Nephron (organoid): ENCODE results near the gene FAM193A.

Experiments used
- H3K27ac Mint-ChIP-seq, 3 experiments: 2 replicates each; pipeline ENCODE4 v1.8.0; 2020; ENCODE audit warnings: mixed read lengths in 3 of 3, mild to moderate bottlenecking in 2 of 3, moderate library complexity in 1 of 3
- H3K27me3 Mint-ChIP-seq: 2 replicates; pipeline ENCODE4 v1.8.0; 2021; ENCODE audit warnings: low read depth, mild to moderate bottlenecking, moderate library complexity, mixed read lengths
- H3K36me3 Mint-ChIP-seq: 2 replicates; pipeline ENCODE4 v1.8.0; 2020; ENCODE audit warnings: low read depth, mixed read lengths
- H3K4me1 Mint-ChIP-seq: 2 replicates; pipeline ENCODE4 v1.8.0; 2020; ENCODE audit warnings: mixed read lengths
- H3K4me3 Mint-ChIP-seq, 3 experiments: 2 replicates each; pipeline ENCODE4 v1.8.0; 2020; ENCODE audit warnings: mild to moderate bottlenecking in 3 of 3, mixed read lengths in 3 of 3, moderate library complexity in 2 of 3
- H3K9me3 Mint-ChIP-seq: 2 replicates; pipeline ENCODE4 v1.8.0; 2020; ENCODE audit warnings: mixed read lengths
- TF ChIP-seq, protein P1 (sequence below), 3 experiments: fragments of 200-600 bp; sonication (generic); IDR thresholded peaks; one replicate each; pipeline ENCODE4 v1.5.0; 2021; ENCODE audit warnings: antibody characterized with exemption in 3 of 3; ENCODE audit not compliant: unreplicated experiment in 3 of 3

Gene FAM193A

DNA sequence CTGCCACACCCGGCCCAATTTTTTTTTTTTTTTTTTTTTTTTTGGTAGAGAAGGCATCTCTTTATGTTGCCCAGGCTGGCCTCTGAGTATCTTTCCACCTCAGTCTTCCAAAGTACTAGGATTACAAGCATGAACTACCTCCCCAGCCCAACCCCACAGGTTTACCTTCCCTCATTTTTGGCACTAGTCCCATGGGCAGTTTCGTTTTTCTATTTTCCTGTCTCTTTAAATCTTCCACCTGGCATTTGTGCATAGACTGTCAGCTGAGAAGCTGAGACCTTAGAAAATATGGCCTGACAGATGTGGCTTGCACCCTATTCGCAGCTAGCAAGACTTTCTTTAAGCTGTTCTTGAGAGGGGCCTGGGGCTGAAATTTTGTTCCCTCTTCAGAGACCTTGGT lies 191.8 kb downstream of the FAM193A start:
- H3K27me3 Mint-ChIP-seq = no peaks in the 10 kb centered on the region
- TF ChIP-seq, protein P1, sequence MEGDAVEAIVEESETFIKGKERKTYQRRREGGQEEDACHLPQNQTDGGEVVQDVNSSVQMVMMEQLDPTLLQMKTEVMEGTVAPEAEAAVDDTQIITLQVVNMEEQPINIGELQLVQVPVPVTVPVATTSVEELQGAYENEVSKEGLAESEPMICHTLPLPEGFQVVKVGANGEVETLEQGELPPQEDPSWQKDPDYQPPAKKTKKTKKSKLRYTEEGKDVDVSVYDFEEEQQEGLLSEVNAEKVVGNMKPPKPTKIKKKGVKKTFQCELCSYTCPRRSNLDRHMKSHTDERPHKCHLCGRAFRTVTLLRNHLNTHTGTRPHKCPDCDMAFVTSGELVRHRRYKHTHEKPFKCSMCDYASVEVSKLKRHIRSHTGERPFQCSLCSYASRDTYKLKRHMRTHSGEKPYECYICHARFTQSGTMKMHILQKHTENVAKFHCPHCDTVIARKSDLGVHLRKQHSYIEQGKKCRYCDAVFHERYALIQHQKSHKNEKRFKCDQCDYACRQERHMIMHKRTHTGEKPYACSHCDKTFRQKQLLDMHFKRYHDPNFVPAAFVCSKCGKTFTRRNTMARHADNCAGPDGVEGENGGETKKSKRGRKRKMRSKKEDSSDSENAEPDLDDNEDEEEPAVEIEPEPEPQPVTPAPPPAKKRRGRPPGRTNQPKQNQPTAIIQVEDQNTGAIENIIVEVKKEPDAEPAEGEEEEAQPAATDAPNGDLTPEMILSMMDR (IDR thresholded peaks at IDR 0.05; ENCODE audit: unreplicated experiment in 3 of 3) = no peak
- H3K9me3 Mint-ChIP-seq = no peaks in the 10 kb centered on the region
- H3K4me3 Mint-ChIP-seq = no peak overlapping the region
- H3K4me1 Mint-ChIP-seq = no peaks in the 10 kb centered on the region
- H3K36me3 Mint-ChIP-seq = peaks cover 47% of the 10 kb centered on the region
- no peak overlapping the region for H3K27ac Mint-ChIP-seq

DNA sequence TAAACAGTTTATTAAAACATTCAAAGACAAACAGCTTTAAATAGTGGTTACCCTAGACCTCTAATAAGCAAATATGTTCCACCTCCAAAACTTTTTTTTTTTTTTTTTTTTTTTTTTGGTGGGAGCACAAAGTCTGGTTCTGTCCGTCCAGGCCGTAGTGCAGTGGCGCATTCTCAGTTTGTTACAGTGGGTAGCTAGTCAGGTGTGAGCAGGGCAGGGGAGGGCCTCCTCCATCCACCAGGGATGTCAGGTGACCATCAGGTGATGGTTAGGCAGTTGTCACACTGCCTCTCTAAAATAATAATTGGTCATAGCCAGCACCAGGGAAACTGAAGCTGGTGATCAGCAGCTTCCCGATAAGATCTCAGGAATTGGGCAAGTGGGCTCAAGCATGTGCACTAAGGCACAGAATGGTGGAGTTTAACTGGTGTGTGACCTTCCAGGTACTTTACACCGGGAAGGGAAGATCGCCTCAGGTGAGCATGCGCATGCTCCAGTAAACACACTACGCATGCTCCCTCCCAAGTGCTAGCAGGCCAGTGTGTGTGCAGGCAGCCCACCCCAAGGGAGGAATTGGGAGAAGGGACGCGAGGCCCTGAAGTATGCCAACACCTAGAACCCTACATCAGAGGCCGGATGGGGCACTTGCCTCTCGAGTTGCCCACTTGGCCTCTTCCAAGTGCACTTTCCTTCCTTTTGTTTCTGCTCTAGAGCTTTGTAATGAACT lies 192.5 kb downstream of the FAM193A start:
- Mint-ChIP-seq H3K4me3 (no peak overlapping the region), H3K27me3 (no peaks in the 10 kb centered on the region), H3K4me1 (no peaks in the 10 kb centered on the region), H3K9me3 (no peaks in the 10 kb centered on the region), H3K36me3 (peaks cover 51% of the 10 kb centered on the region), H3K27ac (no peak overlapping the region)
- TF ChIP-seq, protein P1 (IDR thresholded peaks at IDR 0.05; ENCODE audit: unreplicated experiment in 3 of 3) = no peak

DNA sequence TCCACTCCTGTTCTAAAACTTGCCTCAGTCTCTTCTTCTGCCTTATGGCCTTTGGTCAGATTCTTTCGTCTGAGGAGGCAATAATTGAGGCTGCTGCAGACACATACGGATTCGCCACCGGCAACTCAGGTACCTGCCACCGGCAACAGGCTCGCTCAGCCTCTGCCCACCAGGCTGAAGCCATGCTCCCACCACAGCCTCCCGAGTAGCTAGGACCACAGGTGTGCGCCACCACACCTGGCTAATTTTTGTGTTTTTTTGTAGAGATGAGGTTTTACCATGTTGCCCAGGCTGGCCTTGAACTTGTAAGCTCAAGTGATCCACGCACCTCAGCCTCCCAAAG lies 193.1 kb downstream of the FAM193A start:
- Mint-ChIP-seq H3K4me3 (no peak overlapping the region), H3K4me1 (no peaks in the 10 kb centered on the region), H3K27me3 (no peaks in the 10 kb centered on the region), H3K27ac (no peak overlapping the region), H3K9me3 (peaks cover 3% of the 10 kb centered on the region), H3K36me3 (peaks cover 51% of the 10 kb centered on the region)
- TF ChIP-seq, protein P1 (IDR thresholded peaks at IDR 0.05; ENCODE audit: unreplicated experiment in 3 of 3) = no peak

DNA sequence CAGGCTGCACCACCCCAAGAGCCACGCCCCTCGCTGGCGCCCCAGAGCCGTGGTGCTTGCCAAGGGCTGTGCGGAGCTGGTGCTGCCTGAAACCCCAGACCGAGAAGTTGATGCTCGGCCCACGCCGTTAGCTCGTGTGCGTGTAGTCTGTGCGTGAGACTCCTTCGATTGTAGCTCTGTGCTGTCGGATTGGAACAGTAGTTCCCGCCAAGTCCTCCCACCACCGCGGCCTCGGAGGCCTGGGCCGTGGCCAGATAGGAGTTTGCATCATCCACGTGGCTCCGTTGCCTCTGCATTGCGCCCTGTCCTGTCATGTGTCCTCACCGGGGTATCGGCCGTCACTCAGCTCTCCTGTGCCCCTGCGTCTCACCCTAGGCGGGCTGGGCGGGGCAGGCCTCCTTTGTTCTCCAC lies 195.5 kb downstream of the FAM193A start:
- H3K9me3 Mint-ChIP-seq = peaks cover 22% of the 10 kb centered on the region
- H3K4me3 Mint-ChIP-seq = no peak overlapping the region
- peaks cover 62% of the 10 kb centered on the region for H3K36me3 Mint-ChIP-seq
- no peaks in the 10 kb centered on the region for H3K4me1 Mint-ChIP-seq
- TF ChIP-seq, protein P1 (IDR thresholded peaks at IDR 0.05; ENCODE audit: unreplicated experiment in 3 of 3) = no peak
- H3K27me3 Mint-ChIP-seq = no peaks in the 10 kb centered on the region
- H3K27ac Mint-ChIP-seq = no peak overlapping the region

DNA sequence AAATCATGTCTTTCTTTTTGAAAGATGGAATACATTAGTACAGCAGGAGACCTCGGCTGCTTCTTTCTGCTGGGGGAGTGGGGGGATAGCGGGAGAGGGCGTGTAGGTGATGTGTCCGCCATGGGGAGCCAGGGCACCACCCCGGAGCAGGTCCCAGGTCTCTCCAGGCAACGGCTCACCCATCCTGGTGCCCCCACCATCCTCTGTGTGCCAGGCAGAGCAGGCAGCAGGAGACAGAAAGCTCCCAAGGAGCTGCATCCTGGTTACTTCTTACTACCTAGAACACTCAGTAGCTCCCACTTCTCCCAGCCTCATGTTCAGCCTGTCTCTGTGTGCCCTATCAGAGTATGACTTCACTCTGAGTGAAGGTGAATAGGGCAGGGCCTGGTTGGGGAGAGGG lies 196.1 kb downstream of the FAM193A start:
- Mint-ChIP-seq H3K27ac (no peak overlapping the region), H3K36me3 (peaks cover 59% of the 10 kb centered on the region), H3K27me3 (no peaks in the 10 kb centered on the region), H3K4me1 (no peaks in the 10 kb centered on the region), H3K9me3 (peaks cover 22% of the 10 kb centered on the region), H3K4me3 (no peak overlapping the region)
- TF ChIP-seq, protein P1 (IDR thresholded peaks at IDR 0.05; ENCODE audit: unreplicated experiment in 3 of 3) = no peak
